Suprapubic skin (tissue), 3 donors: Measurements from ENCODE around the gene RUNX2.

ENCODE experiments used
- POLR2AphosphoS5 ChIP-seq, 3 donors: sonication (generic); formaldehyde crosslinking; IDR thresholded peaks; one replicate each; pipeline ENCODE4 v1.6.1; 2017; ENCODE audit warnings: antibody characterized with exemption in 3 of 3
- TF ChIP-seq, protein P1 (sequence below), 2 donors: fragments of 200-600 bp in 1 of 2; fragments of 450-650 bp in 1 of 2; sonication (generic) in 1 of 2; IDR thresholded peaks; one replicate each; pipeline ENCODE4 v1.5.1; 2016 to 2019; ENCODE audit warnings: antibody characterized with exemption in 2 of 2, mild to moderate bottlenecking in 1 of 2, moderate library complexity in 1 of 2

DNA sequence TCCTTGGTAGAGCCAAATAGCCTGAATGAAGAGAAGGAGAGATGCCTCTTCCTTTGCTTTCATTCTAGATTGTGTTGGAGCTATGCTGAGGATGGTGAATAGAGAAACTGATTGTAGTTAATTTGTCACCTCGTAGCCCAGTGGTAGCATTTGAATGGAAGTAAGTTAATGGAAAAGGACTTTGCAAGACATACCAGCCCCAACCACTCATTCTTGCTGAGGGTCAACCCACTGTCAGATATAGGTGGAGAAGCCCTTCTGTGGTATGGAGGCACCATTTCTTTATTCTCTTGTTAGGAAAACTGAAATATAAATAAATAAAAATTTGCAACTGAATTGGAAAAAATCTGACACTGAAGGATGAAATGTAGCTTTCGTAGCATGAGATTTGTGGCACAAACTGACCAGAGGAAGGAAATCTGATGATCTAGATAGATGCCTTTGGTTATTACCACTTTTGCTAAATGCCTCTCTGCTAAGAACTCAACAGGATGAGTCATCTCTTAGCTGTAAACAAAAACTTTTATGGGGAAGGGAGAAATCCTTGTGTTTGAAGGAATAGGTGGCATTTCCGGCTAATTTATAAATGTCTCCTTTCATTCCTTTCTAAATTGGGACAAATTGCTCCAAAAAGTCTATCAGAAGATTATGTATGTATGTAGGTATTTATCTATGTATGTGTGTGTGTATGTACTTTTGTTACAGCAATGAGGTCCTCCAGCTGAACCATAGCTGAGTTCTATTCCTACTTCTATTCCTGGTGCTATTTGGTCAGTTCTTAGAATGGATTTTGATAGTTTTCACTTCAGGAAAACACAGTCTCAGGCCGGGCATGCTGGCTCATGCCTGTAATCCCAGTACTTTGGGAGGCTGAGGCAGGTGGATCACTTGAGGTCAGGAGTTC lies 126.1 kb downstream of the RUNX2 start:
- TF ChIP-seq POLR2AphosphoS5 (IDR thresholded peaks at IDR 0.05), result no peak
- TF ChIP-seq, protein P1, sequence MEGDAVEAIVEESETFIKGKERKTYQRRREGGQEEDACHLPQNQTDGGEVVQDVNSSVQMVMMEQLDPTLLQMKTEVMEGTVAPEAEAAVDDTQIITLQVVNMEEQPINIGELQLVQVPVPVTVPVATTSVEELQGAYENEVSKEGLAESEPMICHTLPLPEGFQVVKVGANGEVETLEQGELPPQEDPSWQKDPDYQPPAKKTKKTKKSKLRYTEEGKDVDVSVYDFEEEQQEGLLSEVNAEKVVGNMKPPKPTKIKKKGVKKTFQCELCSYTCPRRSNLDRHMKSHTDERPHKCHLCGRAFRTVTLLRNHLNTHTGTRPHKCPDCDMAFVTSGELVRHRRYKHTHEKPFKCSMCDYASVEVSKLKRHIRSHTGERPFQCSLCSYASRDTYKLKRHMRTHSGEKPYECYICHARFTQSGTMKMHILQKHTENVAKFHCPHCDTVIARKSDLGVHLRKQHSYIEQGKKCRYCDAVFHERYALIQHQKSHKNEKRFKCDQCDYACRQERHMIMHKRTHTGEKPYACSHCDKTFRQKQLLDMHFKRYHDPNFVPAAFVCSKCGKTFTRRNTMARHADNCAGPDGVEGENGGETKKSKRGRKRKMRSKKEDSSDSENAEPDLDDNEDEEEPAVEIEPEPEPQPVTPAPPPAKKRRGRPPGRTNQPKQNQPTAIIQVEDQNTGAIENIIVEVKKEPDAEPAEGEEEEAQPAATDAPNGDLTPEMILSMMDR (IDR thresholded peaks at IDR 0.05), result no peak
